Prostate gland (tissue), 2 donors: Measurements from ENCODE around the gene PLA2G2D. TPM values are rescaled to one million over a fixed set of nuclear protein-coding genes. Genes with fewer than 3 reads are reported as not detected.

ENCODE experiments used
- DNase-seq: peaks from one replicate; pipeline ENCODE4 v3.0.0-alpha.2; 2019; ENCODE audit warnings: low spot score
- H3K27ac ChIP-seq, 2 donors: fragments of 200-600 bp; sonication (generic); 2 replicates each; pipeline ENCODE4 v1.5.1; 2017 to 2019
- H3K27me3 ChIP-seq: fragments of 200-600 bp; sonication (generic); replicated peaks from 2 replicates; pipeline ENCODE4 v1.5.1; 2019; ENCODE audit not compliant: insufficient read depth
- H3K36me3 ChIP-seq, 2 donors: fragments of 200-600 bp; sonication (generic); 1 replicate in 1 of 2; 2 replicates in 1 of 2; pipeline versions ENCODE4 v1.5.1 to v1.8.1; 2017 to 2019
- H3K4me1 ChIP-seq: fragments of 200-600 bp; sonication (generic); replicated peaks from 2 replicates; pipeline ENCODE4 v1.5.1; 2019
- H3K4me3 ChIP-seq, 2 donors: fragments of 200-600 bp; sonication (generic); 2 replicates each; pipeline ENCODE4 v1.5.1; 2017 to 2019
- H3K9me3 ChIP-seq: fragments of 200-600 bp; sonication (generic); 2 replicates; pipeline ENCODE4 v1.5.1; 2017
- POLR2A ChIP-seq: fragments of 450-650 bp; IDR thresholded peaks from one replicate; pipeline ENCODE4 v1.6.1; 2016; ENCODE audit warnings: antibody characterized with exemption, mild to moderate bottlenecking
- POLR2AphosphoS5 ChIP-seq: sonication (generic); formaldehyde crosslinking; IDR thresholded peaks from one replicate; pipeline ENCODE4 v1.6.1; 2017; ENCODE audit warnings: antibody characterized with exemption
- WGBS: methylation state at CpG from one replicate; pipeline ENCODE4 v1.1.5; 2018; 5-methylcytosine and 5-hydroxymethylcytosine counted together
- intact Hi-C: fragments of 100-400 bp; cut with DNase I; formaldehyde crosslinking; loops from one replicate; pipeline ENCODE4 v1.14.2; 2022
- total RNA-seq, 2 donors: library from RNA; depleted of rRNA; stranded (reverse); fragments of >200 nt; gene quantifications; one replicate each; pipeline ENCODE4 v1.1.0, GENCODE V29; 2016
- TF ChIP-seq, protein P1 (sequence below), 4 experiments: fragments of 200-600 bp in 2 of 4; fragments of 450-650 bp in 2 of 4; sonication (generic) in 2 of 4; IDR thresholded peaks; 1 replicate in 3 of 4; 2 replicates in 1 of 4; pipeline ENCODE4 v1.5.1; 2016 to 2019; ENCODE audit warnings: antibody characterized with exemption in 4 of 4, mild to moderate bottlenecking in 2 of 4, moderate library complexity in 2 of 4

Gene PLA2G2D, protein sequence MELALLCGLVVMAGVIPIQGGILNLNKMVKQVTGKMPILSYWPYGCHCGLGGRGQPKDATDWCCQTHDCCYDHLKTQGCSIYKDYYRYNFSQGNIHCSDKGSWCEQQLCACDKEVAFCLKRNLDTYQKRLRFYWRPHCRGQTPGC
- total RNA-seq: not detected

DNA sequence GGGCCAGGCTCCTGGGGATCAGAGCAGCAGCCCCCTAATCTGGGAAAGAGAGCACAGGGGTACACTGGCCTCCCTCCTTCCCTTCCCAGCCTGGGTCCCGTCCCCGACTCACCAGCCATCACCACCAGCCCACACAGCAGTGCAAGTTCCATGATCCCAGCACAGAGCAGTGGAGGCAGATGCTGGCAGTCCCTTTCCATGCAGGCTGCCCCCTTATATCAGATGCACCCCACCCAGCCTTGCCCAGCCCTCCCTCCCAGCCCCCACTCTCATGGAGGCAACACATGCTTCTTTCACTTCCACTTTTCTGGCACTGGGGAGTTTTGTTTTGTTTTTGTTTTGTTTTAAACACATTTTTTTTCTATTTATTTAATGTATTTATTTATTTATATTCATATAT lies at the start of gene PLA2G2D:
TSS of gene PLA2G2D (minus strand) at position 190 of the 400 bp plus-strand sequence. CDS start at position 152, 38 bp downstream.
- TF ChIP-seq, protein P1, sequence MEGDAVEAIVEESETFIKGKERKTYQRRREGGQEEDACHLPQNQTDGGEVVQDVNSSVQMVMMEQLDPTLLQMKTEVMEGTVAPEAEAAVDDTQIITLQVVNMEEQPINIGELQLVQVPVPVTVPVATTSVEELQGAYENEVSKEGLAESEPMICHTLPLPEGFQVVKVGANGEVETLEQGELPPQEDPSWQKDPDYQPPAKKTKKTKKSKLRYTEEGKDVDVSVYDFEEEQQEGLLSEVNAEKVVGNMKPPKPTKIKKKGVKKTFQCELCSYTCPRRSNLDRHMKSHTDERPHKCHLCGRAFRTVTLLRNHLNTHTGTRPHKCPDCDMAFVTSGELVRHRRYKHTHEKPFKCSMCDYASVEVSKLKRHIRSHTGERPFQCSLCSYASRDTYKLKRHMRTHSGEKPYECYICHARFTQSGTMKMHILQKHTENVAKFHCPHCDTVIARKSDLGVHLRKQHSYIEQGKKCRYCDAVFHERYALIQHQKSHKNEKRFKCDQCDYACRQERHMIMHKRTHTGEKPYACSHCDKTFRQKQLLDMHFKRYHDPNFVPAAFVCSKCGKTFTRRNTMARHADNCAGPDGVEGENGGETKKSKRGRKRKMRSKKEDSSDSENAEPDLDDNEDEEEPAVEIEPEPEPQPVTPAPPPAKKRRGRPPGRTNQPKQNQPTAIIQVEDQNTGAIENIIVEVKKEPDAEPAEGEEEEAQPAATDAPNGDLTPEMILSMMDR (IDR thresholded peaks at IDR 0.05): no peak
- no peak for TF ChIP-seq POLR2A
- TF ChIP-seq POLR2AphosphoS5: no peak
- H3K27ac ChIP-seq: no peak within 1 kb of the TSS
- no peaks in the 10 kb centered on the region for H3K9me3 ChIP-seq
- H3K4me3 ChIP-seq: no peak within 1 kb of the TSS
- no peak for DNase-seq
- no peaks in the 10 kb centered on the region for H3K4me1 ChIP-seq
- intact Hi-C loops: no loop called here
- H3K36me3 ChIP-seq: no peaks in the 10 kb centered on the region
- 92% methylated on average over 2 of the region's 2 CpGs for WGBS
- no peaks in the 10 kb centered on the region for H3K27me3 ChIP-seq

DNA sequence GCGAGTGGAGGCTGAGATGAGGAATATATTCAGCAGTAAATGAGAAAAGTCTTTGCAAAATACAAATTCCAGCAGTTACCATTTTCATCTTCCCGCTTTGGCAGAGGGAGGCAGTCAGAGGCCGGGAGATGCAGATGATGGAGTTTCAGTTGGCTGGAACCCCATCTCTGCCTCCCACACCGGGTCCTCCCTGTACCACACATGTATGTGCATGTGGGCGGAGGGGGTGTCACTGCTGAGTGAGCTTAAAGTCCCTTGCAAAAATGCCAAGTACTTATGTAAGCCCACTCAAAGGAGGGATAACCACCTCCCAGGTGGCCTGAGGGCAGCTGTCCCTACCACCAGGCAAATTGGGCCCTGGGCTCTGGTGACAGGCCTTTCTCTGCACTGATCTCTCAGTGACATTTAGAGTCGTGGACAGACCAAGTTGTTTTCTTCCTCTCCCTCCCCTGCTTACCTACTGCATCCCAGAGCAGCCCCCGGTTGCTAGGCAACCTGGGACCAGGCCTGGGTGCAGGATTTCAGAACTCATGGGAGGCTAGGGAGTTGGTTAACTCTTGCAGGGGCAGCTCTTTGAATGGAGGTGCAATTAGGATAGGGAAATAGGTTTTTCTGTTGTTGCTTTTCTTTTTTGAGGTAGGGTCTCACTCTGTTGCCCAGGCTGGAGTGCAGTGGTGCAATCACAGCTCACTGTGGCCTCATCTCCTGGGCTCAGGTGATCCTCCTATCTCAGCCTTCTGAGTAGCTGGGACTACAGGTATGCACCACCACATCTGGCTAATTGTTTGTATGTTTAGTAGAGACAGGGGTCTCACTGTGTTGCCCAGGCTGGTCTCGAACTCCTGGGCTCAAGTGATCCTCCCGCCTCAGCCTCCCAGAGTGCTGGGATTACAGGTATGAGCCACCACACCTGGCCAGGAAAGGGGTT lies 49.5 kb upstream of the PLA2G2D start:
- no peak overlapping the region for H3K4me3 ChIP-seq
- TF ChIP-seq, protein P1 (IDR thresholded peaks at IDR 0.05): no peak
- no peak for TF ChIP-seq POLR2A
- no peak for TF ChIP-seq POLR2AphosphoS5
- intact Hi-C loops: no loop called here

DNA sequence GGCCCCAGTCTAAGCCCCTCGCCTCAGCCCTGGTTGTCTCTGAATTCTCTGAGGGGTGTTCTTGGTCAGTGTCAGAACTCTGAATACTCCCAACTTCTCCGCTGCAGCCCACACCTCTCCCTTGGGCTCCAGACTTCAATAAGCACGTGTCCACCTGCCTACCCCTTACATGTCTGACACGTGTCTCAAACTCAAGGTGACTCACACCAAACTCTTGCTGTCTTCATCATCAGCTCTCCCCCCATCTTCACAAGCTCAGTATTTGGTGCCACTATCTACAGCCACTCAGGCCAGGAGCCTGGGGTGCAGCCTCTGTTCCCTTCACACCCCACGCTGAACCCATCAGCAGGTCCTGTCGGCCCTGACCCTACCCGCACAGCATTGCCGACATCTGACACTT lies 47.8 kb upstream of the PLA2G2D start:
- H3K27me3 ChIP-seq: no peaks in the 10 kb centered on the region
- TF ChIP-seq POLR2A: no peak
- TF ChIP-seq, protein P1 (IDR thresholded peaks at IDR 0.05): no peak
- no peak for TF ChIP-seq POLR2AphosphoS5
- peaks cover 3% of the 10 kb centered on the region for H3K4me1 ChIP-seq
- no peak overlapping the region for H3K4me3 ChIP-seq
- H3K27ac ChIP-seq: no peak overlapping the region
- no peaks in the 10 kb centered on the region for H3K36me3 ChIP-seq
- 94% methylated on average over 8 of the region's 8 CpGs for WGBS
- H3K9me3 ChIP-seq: no peaks in the 10 kb centered on the region
- intact Hi-C loops: no loop called here
- DNase-seq: no peak

More for the DNA sequence above, 49.5 kb upstream of the PLA2G2D start:
- WGBS: 61% methylated on average over 9 of the region's 9 CpGs
- Histone ChIP-seq H3K27ac (no peak overlapping the region), H3K9me3 (no peaks in the 10 kb centered on the region), H3K4me1 (peaks cover 3% of the 10 kb centered on the region), H3K36me3 (no peaks in the 10 kb centered on the region), H3K27me3 (no peaks in the 10 kb centered on the region)
- no peak for DNase-seq

DNA sequence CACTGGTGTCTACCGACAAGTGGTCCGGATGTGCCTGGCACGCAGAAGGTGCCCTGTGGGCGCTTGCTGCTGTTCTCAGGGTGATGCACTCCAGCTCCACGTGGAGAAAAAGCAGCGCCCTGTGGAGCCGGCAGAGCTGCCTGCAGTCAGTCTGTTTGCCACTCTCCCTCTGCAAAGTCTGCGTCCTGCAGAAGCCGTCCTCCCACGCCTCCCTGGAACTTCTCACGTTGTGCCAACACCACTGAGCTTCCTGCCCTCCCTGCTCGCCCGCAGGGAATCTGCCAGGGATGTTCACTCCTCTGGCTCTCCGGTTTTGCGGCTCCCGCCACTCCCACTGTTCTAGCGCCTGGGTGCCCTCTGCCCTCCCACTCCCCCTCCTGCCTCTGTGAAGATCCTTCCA lies 46.7 kb upstream of the PLA2G2D start:
- no peak overlapping the region for H3K27ac ChIP-seq
- no peaks in the 10 kb centered on the region for H3K36me3 ChIP-seq
- peak; percentile 39 for DNase-seq
- no peaks in the 10 kb centered on the region for H3K27me3 ChIP-seq
- H3K4me1 ChIP-seq: peaks cover 3% of the 10 kb centered on the region
- H3K4me3 ChIP-seq: no peak overlapping the region
- 35% methylated on average over 17 of the region's 17 CpGs for WGBS
- H3K9me3 ChIP-seq: no peaks in the 10 kb centered on the region
- TF ChIP-seq, protein P1 (IDR thresholded peaks at IDR 0.05): no peak
- TF ChIP-seq POLR2AphosphoS5: peak; percentile 58
- intact Hi-C loops: loop anchor here (1.0 kb wide), 1 partner anchor 26 kb away; no protein-coding TSS in a partner anchor
